PC-9 (cell line): Measurements from ENCODE around the gene ICA1. TPM values are rescaled to one million over a fixed set of nuclear protein-coding genes. Genes with fewer than 3 reads are reported as not detected.

ENCODE experiments used
- BruUV-seq: library from RNA; stranded (reverse); fragments of 400-500 nt; replicated peaks from 2 replicates; lab custom pipeline; 2021; lab: Mats Ljungman, UMichigan
- CTCF ChIA-PET: fragments of 300-600 bp; sonication (Branson Sonifier 250); formaldehyde crosslinking; loops from one replicate; lab custom pipeline; 2022; ENCODE audit warnings: antibody characterized with exemption; lab: Charles Lee
- POLR2A ChIA-PET: fragments of 300-600 bp; sonication (Branson Sonifier 250); formaldehyde crosslinking; loops from one replicate; lab custom pipeline; 2022; ENCODE audit warnings: antibody characterized with exemption; ENCODE audit not compliant: unreplicated experiment; lab: Charles Lee
- DNase-seq, 2 experiments: peaks; one replicate each; pipeline versions ENCODE4 v3.0.0 to v3.0.0-alpha.2; 2015 to 2022; ENCODE audit warnings: mixed read lengths in 1 of 2
- H2AFZ ChIP-seq: fragments of 200-600 bp; sonication (generic); 2 replicates; pipeline ENCODE4 v1.8.1; 2017; ENCODE audit warnings: antibody characterized with exemption
- H3F3A ChIP-seq: fragments of 200-600 bp; sonication (generic); 2 replicates; pipeline ENCODE4 v1.8.1; 2017; ENCODE audit warnings: antibody characterized with exemption, mild to moderate bottlenecking, low read depth; ENCODE audit not compliant: insufficient read depth
- H3K27ac ChIP-seq: fragments of 200-600 bp; sonication (generic); 2 replicates; pipeline ENCODE4 v1.6.1; 2016; ENCODE audit warnings: mixed run types
- H3K27me3 ChIP-seq: fragments of 200-600 bp; sonication (generic); 2 replicates; pipeline ENCODE4 v1.6.1; 2016; ENCODE audit warnings: low read depth, mixed run types; ENCODE audit not compliant: insufficient read depth
- H3K36me3 ChIP-seq: fragments of 200-600 bp; sonication (generic); 2 replicates; pipeline ENCODE4 v1.6.1; 2016; ENCODE audit warnings: low read depth, mixed run types
- H3K4me1 ChIP-seq: fragments of 200-600 bp; sonication (generic); replicated peaks from 2 replicates; pipeline ENCODE4 v1.6.1; 2016; ENCODE audit warnings: mixed run types; ENCODE audit not compliant: insufficient read depth
- H3K4me2 ChIP-seq: fragments of 200-600 bp; sonication (generic); 2 replicates; pipeline ENCODE4 v1.6.1; 2017; ENCODE audit warnings: mixed run types
- H3K4me3 ChIP-seq: fragments of 200-600 bp; sonication (generic); 2 replicates; pipeline ENCODE4 v1.6.1; 2016; ENCODE audit warnings: mixed run types
- H3K79me2 ChIP-seq: fragments of 200-600 bp; sonication (generic); 2 replicates; pipeline ENCODE4 v1.6.1; 2017; ENCODE audit warnings: low read depth, mixed run types
- H3K9me2 ChIP-seq: fragments of 200-600 bp; sonication (generic); 2 replicates; pipeline ENCODE4 v1.8.1; 2017; ENCODE audit warnings: mild to moderate bottlenecking; ENCODE audit not compliant: insufficient read depth
- H3K9me3 ChIP-seq: fragments of 200-600 bp; sonication (generic); 2 replicates; pipeline ENCODE4 v1.8.1; 2016; ENCODE audit warnings: low read depth; ENCODE audit not compliant: insufficient read depth
- H4K20me1 ChIP-seq: fragments of 200-600 bp; sonication (generic); 2 replicates; pipeline ENCODE4 v1.8.1; 2017; ENCODE audit not compliant: insufficient read depth
- CTCF ChIP-seq: fragments of 200-600 bp; sonication (generic); conservative IDR thresholded peaks from 2 replicates; pipeline ENCODE4 v1.6.1; 2017; ENCODE audit warnings: mixed run types, antibody characterized with exemption, mild to moderate bottlenecking, moderate library complexity
- EZH2 ChIP-seq: fragments of 200-600 bp; sonication (generic); IDR thresholded peaks from 2 replicates; pipeline ENCODE4 v1.8.0; 2017; ENCODE audit warnings: antibody characterized with exemption, low read depth
- intact Hi-C: fragments of 100-400 bp; cut with micrococcal nuclease; formaldehyde crosslinking; loops from one replicate; pipeline ENCODE4 v1.10.0; 2022; ENCODE audit not compliant: unreplicated experiment
- total RNA-seq: library from RNA; stranded (reverse); gene quantifications from 2 replicates; pipeline ENCODE4 v1.2.3, GENCODE V29; 2021

ICA1 gene
- total RNA-seq, 1 experiment from 2014 or later: 33.8 TPM

- ChIA-PET POLR2A (no interaction called here), CTCF (no interaction called here)
- Histone ChIP-seq H3K4me1 (no peaks in the 10 kb centered on the region), H3K4me2 (no peak overlapping the region), H4K20me1 (no peaks in the 10 kb centered on the region), H3K4me3 (no peak overlapping the region), H3F3A (no peaks in the 10 kb centered on the region), H3K9me3 (no peaks in the 10 kb centered on the region), H3K27ac (no peak overlapping the region), H3K36me3 (no peaks in the 10 kb centered on the region), H3K79me2 (no peaks in the 10 kb centered on the region), H2AFZ (no peak overlapping the region), H3K27me3 (no peaks in the 10 kb centered on the region), H3K9me2 (no peaks in the 10 kb centered on the region)
- intact Hi-C loops: no loop called here
- no peak for TF ChIP-seq CTCF
- TF ChIP-seq EZH2: no peak
- BruUV-seq: no TSS peak
- DNase-seq: no peak
Observed at GRCh38 chr7:8197994-8198698, 63.8 kb downstream of the ICA1 start.

GRCh38 chr7:8192897-8193296 is 69.1 kb downstream of the ICA1 start:
- Histone ChIP-seq H3K27me3 (no peaks in the 10 kb centered on the region), H3K79me2 (no peaks in the 10 kb centered on the region), H3K36me3 (no peaks in the 10 kb centered on the region), H3F3A (no peaks in the 10 kb centered on the region), H3K4me2 (no peak overlapping the region), H2AFZ (no peak overlapping the region), H3K4me3 (no peak overlapping the region), H3K9me3 (no peaks in the 10 kb centered on the region), H3K9me2 (no peaks in the 10 kb centered on the region), H3K27ac (no peak overlapping the region), H4K20me1 (no peaks in the 10 kb centered on the region), H3K4me1 (no peaks in the 10 kb centered on the region)
- ChIA-PET CTCF (no interaction called here), POLR2A (no interaction called here)
- TF ChIP-seq EZH2: no peak
- TF ChIP-seq CTCF: no peak
- DNase-seq: no peak
- intact Hi-C loops: no loop called here
- BruUV-seq: no TSS peak

GRCh38 chr7:8190119-8190895 is 71.7 kb downstream of the ICA1 start:
- no peaks in the 10 kb centered on the region for H3K36me3 ChIP-seq
- H3K4me3 ChIP-seq: no peak overlapping the region
- CTCF ChIA-PET: interaction anchor here (0.6 to 1.4 kb wide), 4 partner anchors 34 to 428 kb away, joined by 3 to 4 read pairs (median 4); no protein-coding TSS in a partner anchor
- no peaks in the 10 kb centered on the region for H3K27me3 ChIP-seq
- TF ChIP-seq CTCF (peak; percentile 77), EZH2 (no peak)
- H4K20me1 ChIP-seq: no peaks in the 10 kb centered on the region
- no peaks in the 10 kb centered on the region for H3K9me2 ChIP-seq
- no TSS peak for BruUV-seq
- POLR2A ChIA-PET: interaction anchor here (0.6 to 0.7 kb wide), 2 partner anchors 214 to 403 kb away, joined by 3 to 7 read pairs; no protein-coding TSS in a partner anchor
- H3F3A ChIP-seq: no peaks in the 10 kb centered on the region
- no peaks in the 10 kb centered on the region for H3K9me3 ChIP-seq
- no peak overlapping the region for H3K4me2 ChIP-seq
- intact Hi-C loops: loop anchor here (1.0 to 2.0 kb wide), 3 partner anchors 429 to 528 kb away; no protein-coding TSS in a partner anchor
- H3K4me1 ChIP-seq: no peaks in the 10 kb centered on the region
- no peaks in the 10 kb centered on the region for H3K79me2 ChIP-seq
- peak; percentile 34 to 41 for DNase-seq
- no peak overlapping the region for H2AFZ ChIP-seq
- H3K27ac ChIP-seq: no peak overlapping the region
